ENCODE data around the gene TMEM184A.
"Not testable (repeated sequence)": the region's sequence is repeated elsewhere in the genome, so short reads cannot be mapped to it uniquely, and the experiment has no call there.

DNA sequence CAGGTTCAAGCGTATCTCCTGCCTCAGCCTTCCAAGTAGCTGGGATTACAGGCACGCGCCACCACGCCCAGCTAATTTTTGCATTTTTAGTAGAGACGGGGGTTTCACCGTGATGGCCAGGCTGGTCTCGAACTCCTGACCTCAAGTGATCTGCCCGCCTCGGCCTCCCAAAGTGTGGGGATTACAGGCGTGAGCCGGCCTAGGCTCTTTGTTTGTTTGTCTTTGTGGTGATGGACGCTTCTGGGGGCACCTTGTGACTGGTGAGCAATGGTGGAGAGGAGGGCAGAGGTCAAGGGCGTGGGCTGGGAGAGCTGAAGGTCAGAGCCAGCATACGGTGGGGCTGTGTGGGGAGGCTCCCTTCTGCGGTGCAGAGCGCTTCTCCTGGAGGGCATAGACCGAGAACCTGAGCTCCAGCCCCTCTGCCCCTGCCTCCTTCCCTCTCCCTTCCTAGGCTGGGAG lies 40.5 kb downstream of the TMEM184A start:
- TF ChIP-seq, protein P1, sequence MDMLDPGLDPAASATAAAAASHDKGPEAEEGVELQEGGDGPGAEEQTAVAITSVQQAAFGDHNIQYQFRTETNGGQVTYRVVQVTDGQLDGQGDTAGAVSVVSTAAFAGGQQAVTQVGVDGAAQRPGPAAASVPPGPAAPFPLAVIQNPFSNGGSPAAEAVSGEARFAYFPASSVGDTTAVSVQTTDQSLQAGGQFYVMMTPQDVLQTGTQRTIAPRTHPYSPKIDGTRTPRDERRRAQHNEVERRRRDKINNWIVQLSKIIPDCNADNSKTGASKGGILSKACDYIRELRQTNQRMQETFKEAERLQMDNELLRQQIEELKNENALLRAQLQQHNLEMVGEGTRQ (IDR thresholded peaks at IDR 0.05; ENCODE audit: borderline replicate concordance, low read depth, low read length) = not testable (repeated sequence)
- TF ChIP-seq MXI1 (IDR thresholded peaks at IDR 0.05; ENCODE audit: low read depth, low read length); NFXL1 (IDR thresholded peaks at IDR 0.05; ENCODE audit: borderline replicate concordance); EZH2 (IDR thresholded peaks at IDR 0.05; ENCODE audit: borderline replicate concordance, control insufficient read depth, low read depth, low read length): not testable (repeated sequence)
- TF ChIP-seq, protein P2, sequence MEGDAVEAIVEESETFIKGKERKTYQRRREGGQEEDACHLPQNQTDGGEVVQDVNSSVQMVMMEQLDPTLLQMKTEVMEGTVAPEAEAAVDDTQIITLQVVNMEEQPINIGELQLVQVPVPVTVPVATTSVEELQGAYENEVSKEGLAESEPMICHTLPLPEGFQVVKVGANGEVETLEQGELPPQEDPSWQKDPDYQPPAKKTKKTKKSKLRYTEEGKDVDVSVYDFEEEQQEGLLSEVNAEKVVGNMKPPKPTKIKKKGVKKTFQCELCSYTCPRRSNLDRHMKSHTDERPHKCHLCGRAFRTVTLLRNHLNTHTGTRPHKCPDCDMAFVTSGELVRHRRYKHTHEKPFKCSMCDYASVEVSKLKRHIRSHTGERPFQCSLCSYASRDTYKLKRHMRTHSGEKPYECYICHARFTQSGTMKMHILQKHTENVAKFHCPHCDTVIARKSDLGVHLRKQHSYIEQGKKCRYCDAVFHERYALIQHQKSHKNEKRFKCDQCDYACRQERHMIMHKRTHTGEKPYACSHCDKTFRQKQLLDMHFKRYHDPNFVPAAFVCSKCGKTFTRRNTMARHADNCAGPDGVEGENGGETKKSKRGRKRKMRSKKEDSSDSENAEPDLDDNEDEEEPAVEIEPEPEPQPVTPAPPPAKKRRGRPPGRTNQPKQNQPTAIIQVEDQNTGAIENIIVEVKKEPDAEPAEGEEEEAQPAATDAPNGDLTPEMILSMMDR (IDR thresholded peaks at IDR 0.05 in 2 of 3, conservative IDR thresholded peaks at IDR 0.05 in 1 of 3; ENCODE audit: control insufficient read depth in 2 of 3, extremely low read depth in 1 of 3, insufficient read depth in 1 of 3, low read depth in 3 of 3, low read length in 3 of 3) = not testable (repeated sequence)
- TF ChIP-seq, protein P3, sequence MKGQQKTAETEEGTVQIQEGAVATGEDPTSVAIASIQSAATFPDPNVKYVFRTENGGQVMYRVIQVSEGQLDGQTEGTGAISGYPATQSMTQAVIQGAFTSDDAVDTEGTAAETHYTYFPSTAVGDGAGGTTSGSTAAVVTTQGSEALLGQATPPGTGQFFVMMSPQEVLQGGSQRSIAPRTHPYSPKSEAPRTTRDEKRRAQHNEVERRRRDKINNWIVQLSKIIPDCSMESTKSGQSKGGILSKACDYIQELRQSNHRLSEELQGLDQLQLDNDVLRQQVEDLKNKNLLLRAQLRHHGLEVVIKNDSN (IDR thresholded peaks at IDR 0.05; ENCODE audit: borderline replicate concordance, extremely low read length, insufficient read depth, low read depth, low read length) = not testable (repeated sequence)

Data from GM12878 (cell line).